Endothelial cell of hepatic sinusoid (primary cell): ENCODE measurements around the gene APOC4.

Experiments used
- in situ Hi-C: cut with HindIII; loops from 2 replicates; pipeline ENCODE4 v1.10.0; 2017; ENCODE audit warnings: low sequenced_read_pairs

APOC4 gene, protein sequence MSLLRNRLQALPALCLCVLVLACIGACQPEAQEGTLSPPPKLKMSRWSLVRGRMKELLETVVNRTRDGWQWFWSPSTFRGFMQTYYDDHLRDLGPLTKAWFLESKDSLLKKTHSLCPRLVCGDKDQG

DNA sequence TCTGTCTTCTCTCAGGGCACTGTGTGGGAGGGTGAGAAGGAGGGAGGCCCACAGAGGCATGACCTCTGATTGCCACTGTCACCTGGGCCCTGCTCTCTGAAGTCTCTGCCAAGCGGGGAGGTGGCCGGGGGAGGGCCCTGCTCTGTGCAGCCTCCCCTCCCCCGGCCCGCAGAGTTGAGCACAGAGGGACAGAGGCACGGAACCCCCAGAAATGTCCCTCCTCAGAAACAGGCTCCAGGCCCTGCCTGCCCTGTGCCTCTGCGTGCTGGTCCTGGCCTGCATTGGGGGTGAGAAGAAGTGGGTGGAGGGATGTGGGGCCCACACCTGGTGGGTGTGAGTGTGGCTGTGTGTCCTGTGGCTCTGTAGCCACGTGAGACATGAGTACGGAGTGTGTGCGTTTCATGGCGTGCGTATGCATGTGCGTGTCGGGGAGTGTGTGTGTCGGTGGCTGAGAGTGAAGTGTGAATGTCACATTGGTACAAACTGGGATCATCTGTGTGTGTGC is at the start of gene APOC4:
Gene APOC4, plus strand, starts transcription at position 171 of the 505 bp plus-strand sequence. Its CDS starts 41 bp downstream, at position 212.
- in situ Hi-C loops = no loop called here

DNA sequence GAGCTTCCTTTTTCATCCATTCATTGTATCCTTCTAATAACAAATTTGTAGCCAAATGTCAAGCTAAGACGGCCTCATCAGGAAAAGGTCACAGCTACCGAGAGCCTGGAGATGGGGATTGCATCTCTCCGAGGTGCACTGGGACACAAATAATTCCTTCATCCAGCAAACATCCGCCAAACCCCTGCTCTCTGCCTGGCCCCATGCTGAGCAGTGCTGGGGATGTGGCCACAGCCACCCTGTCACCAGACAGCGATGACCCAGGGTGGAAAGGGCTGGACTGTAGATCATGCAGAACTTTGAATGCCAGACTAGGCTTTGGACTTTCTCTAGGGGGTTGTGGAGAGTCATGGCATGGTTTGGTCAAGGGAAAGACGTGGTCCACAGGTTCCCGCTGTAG is 49.1 kb upstream of the APOC4 start:
- in situ Hi-C loops = no loop called here

DNA sequence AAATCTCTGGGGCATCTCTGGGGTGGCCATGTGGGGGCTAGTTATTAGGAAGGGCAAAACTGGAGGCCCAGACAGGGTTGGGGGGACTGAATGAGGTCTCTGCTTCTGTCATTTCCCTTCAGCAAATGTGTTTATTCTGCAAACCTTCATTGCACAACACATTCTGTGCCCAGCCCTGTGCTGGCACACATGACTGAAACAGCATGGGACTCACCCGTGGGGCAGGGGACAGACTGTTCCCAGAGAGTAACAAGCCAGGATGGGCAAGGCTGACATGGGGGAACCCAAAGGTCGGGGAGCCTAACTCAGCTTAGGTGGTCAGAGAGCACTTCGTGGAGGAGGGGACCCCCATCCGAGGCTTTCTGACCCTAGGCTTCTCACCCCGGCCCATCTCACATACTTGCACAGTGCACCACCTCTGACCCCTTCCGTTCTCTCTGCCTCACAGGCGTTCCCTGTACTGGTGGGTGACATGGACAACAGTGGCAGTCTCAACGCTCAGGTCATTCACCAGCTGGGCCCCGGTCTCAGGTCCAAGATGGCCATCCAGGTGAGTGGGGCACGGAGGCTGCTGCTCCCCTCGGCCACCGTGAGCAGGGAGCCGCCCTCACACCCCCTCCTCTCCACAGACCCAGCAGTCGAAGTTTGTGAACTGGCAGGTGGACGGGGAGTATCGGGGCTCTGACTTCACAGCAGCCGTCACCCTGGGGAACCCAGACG is 48.5 kb upstream of the APOC4 start:
- in situ Hi-C loops = no loop called here

DNA sequence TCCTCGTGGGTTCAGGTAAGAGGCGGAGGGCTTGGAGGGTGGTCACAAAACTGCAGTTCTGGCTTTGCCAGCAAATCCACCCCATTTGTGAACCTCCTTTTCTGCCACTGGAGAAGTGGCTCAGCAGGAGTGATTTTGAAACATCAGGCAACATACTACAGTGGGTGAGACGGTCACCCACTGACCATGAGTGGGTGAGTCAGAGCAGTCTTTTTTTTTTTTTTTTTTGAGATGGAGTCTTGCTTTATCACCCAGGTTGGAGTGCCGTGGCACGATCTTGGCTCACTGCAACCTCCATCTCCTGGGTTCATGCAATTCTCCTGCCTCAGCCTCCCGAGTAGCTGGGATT is 48.0 kb upstream of the APOC4 start:
- in situ Hi-C loops = no loop called here

DNA sequence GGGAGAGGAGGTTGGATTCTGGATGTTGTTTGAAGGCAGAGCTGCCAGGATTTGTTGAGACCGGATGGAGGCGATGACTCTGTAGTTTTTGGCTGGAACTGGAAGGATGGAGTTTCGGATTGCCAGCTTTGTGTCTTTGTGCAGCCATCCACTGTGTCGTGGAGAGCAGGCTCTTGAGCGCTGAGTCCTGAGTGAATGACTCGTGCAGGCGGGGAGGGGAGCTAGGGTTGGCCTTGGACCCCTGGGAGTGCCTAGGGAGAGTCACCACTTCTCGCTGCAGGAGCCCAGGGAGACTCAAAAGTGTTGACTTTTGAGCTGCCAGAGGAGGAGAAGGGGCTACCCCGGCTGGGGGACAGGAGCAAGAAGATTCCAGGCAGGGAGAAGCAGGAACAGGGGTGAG is 47.1 kb upstream of the APOC4 start:
- in situ Hi-C loops = loop anchor here (5.0 kb wide), 2 partner anchors 57 to 58 kb away; no protein-coding TSS in a partner anchor

DNA sequence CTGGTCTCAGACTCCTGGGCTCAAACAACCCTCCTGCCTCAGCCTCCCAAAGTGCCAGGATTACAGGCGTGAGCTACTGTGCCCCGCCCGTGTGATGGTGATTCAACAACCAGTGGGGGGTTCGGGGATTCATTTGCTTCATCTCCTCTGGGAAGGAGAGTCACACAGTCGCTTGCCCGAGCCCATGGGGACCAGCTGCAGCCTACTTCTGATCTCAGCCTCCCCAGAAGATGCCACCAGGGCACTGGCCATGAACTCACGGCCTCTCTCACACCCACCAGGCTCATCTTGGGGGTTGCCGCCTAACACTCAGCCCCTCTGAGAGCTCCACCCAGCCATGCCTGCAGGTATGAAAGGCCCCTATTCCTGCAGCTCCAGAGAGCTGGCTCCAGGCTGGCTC is 44.2 kb upstream of the APOC4 start:
- in situ Hi-C loops = loop anchor here (5.0 kb wide), 2 partner anchors 54 to 61 kb away; no protein-coding TSS in a partner anchor

DNA sequence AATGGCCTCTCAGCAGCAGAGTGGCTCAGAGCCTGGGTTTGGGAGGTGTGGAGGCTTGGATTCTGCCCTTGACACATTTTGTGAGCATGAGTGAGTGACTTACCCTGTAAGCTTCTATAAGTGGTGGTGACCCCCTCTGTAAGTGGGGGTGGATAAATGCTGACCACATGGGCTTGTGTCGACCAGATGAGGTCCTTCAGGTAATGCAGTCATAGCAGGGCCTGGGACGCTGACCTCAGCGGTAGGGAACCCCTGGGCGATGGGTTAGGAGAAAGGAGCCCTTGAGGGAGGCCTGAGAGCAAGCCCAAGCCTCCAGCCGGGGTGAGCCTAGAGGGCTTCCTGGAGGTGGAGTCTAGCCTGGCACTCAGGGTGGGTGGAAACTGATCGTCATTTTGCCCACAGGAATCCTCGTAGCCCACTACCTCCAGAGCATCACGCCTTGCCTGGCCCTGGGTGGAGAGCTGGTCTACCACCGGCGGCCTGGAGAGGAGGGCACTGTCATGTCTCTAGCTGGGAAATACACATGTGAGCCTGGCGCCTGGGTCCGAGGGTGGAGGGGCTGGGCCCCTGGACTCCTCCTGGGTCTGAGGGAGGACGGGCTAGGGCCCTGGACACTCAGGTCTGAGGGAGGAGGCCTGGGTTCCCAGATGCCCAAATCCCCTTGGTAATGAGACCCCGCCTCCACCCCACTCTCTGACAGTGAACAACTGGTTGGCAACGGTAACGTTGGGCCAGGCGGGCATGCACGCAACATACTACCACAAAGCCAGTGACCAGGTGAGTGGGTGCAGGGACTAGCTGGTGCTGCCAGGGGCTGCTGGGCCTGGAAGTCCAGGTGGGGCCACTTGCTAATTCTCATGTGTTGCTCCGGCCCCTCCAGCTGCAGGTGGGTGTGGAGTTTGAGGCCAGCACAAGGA is 41.5 kb upstream of the APOC4 start:
- in situ Hi-C loops = no loop called here

DNA sequence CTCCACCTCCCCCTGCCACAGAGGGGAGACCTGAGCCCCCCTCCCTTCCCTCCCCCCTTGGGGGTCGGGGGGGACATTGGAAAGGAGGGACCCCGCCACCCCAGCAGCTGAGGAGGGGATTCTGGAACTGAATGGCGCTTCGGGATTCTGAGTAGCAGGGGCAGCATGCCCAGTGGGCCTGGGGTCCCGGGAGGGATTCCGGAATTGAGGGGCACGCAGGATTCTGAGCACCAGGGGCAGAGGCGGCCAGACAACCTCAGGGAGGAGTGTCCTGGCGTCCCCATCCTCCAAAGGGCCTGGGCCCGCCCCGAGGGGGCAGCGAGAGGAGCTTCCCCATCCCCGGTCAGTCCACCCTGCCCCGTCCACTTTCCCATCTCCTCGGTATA is 38.8 kb upstream of the APOC4 start:
- in situ Hi-C loops = no loop called here

DNA sequence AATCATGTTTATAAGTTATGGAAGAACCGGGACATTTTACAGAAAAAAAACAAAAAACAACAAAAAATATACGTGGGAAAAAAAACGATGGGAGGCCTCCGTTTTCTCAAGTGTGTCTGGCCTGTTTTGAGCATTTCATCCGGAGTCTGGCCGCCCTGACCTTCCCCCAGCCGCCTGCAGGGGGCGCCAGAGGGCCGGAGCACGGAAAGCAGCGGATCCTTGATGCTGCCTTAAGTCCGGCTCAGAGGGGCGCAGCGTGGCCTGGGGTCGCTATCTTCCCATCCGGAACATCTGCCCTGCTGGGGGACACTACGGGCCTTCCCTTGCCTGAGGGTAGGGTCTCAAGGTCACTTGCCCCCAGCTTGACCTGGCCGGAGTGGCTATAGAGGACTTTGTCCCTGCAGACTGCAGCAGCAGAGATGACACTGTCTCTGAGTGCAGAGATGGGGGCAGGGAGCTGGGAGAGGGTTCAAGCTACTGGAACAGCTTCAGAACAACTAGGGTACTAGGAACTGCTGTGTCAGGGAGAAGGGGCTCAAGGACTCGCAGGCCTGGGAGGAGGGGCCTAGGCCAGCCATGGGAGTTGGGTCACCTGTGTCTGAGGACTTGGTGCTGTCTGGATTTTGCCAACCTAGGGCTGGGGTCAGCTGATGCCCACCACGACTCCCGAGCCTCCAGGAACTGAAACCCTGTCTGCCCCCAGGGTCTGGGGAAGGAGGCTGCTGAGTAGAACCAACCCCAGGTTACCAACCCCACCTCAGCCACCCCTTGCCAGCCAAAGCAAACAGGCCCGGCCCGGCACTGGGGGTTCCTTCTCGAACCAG is 38.2 kb upstream of the APOC4 start:
- in situ Hi-C loops = no loop called here

DNA sequence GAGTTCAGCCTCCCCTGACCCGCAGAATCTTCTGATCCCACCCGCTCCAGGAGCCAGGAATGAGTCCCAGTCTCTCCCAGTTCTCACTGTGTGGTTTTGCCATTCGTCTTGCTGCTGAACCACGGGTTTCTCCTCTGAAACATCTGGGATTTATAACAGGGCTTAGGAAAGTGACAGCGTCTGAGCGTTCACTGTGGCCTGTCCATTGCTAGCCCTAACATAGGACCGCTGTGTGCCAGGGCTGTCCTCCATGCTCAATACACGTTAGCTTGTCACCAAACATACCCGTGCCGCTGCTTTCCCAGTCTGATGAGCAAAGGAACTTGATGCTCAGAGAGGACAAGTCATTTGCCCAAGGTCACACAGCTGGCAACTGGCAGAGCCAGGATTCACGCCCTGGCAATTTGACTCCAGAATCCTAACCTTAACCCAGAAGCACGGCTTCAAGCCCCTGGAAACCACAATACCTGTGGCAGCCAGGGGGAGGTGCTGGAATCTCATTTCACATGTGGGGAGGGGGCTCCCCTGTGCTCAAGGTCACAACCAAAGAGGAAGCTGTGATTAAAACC is 37.5 kb upstream of the APOC4 start:
- in situ Hi-C loops = no loop called here

DNA sequence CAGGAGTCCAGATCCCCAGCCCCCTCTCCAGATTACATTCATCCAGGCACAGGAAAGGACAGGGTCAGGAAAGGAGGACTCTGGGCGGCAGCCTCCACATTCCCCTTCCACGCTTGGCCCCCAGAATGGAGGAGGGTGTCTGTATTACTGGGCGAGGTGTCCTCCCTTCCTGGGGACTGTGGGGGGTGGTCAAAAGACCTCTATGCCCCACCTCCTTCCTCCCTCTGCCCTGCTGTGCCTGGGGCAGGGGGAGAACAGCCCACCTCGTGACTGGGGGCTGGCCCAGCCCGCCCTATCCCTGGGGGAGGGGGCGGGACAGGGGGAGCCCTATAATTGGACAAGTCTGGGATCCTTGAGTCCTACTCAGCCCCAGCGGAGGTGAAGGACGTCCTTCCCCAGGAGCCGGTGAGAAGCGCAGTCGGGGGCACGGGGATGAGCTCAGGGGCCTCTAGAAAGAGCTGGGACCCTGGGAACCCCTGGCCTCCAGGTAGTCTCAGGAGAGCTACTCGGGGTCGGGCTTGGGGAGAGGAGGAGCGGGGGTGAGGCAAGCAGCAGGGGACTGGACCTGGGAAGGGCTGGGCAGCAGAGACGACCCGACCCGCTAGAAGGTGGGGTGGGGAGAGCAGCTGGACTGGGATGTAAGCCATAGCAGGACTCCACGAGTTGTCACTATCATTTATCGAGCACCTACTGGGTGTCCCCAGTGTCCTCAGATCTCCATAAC is 36.4 kb upstream of the APOC4 start, which contains the start of gene APOE:
Gene APOE, plus strand, starts transcription at position 360 of the 724 bp plus-strand sequence. CDS start 829 bp downstream, outside the sequence.
- in situ Hi-C loops = no loop called here

DNA sequence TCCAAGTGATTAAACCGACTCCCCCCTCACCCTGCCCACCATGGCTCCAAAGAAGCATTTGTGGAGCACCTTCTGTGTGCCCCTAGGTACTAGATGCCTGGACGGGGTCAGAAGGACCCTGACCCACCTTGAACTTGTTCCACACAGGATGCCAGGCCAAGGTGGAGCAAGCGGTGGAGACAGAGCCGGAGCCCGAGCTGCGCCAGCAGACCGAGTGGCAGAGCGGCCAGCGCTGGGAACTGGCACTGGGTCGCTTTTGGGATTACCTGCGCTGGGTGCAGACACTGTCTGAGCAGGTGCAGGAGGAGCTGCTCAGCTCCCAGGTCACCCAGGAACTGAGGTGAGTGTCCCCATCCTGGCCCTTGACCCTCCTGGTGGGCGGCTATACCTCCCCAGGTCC is 34.4 kb upstream of the APOC4 start:
- in situ Hi-C loops = no loop called here

DNA sequence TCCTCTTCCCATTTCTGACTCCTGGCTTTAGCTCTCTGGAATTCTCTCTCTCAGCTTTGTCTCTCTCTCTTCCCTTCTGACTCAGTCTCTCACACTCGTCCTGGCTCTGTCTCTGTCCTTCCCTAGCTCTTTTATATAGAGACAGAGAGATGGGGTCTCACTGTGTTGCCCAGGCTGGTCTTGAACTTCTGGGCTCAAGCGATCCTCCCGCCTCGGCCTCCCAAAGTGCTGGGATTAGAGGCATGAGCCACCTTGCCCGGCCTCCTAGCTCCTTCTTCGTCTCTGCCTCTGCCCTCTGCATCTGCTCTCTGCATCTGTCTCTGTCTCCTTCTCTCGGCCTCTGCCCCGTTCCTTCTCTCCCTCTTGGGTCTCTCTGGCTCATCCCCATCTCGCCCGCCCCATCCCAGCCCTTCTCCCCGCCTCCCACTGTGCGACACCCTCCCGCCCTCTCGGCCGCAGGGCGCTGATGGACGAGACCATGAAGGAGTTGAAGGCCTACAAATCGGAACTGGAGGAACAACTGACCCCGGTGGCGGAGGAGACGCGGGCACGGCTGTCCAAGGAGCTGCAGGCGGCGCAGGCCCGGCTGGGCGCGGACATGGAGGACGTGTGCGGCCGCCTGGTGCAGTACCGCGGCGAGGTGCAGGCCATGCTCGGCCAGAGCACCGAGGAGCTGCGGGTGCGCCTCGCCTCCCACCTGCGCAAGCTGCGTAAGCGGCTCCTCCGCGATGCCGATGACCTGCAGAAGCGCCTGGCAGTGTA is 33.8 kb upstream of the APOC4 start:
- in situ Hi-C loops = no loop called here

DNA sequence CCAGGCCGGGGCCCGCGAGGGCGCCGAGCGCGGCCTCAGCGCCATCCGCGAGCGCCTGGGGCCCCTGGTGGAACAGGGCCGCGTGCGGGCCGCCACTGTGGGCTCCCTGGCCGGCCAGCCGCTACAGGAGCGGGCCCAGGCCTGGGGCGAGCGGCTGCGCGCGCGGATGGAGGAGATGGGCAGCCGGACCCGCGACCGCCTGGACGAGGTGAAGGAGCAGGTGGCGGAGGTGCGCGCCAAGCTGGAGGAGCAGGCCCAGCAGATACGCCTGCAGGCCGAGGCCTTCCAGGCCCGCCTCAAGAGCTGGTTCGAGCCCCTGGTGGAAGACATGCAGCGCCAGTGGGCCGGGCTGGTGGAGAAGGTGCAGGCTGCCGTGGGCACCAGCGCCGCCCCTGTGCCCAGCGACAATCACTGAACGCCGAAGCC is 33.2 kb upstream of the APOC4 start:
- in situ Hi-C loops = no loop called here

DNA sequence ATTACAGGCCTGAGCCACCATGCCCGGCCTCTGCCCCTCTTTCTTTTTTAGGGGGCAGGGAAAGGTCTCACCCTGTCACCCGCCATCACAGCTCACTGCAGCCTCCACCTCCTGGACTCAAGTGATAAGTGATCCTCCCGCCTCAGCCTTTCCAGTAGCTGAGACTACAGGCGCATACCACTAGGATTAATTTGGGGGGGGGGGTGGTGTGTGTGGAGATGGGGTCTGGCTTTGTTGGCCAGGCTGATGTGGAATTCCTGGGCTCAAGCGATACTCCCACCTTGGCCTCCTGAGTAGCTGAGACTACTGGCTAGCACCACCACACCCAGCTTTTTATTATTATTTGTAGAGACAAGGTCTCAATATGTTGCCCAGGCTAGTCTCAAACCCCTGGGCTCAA is 32.3 kb upstream of the APOC4 start:
- in situ Hi-C loops = loop anchor here (10.0 kb wide), 1 partner anchor 65 kb away; no protein-coding TSS in a partner anchor

DNA sequence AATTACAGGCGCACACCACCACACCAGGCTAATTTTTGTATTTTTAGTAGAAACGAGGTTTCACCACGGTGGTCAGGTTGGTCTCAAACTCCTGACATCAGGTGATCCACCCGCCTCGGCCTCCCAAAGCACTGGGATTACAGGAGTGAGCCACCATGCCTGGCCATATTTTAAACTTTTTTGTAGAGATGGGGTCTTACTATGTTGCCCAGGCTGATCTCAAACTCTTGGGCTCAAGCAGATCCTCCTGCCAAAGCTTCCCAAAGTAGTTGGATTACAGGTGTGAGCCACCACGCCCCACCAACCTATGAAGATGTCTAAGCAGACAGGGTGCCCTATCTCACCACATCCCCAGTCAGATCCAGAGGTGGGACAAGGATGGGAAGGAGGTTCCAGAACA is 30.1 kb upstream of the APOC4 start:
- in situ Hi-C loops = loop anchor here (10.0 kb wide), 1 partner anchor 63 kb away; no protein-coding TSS in a partner anchor

DNA sequence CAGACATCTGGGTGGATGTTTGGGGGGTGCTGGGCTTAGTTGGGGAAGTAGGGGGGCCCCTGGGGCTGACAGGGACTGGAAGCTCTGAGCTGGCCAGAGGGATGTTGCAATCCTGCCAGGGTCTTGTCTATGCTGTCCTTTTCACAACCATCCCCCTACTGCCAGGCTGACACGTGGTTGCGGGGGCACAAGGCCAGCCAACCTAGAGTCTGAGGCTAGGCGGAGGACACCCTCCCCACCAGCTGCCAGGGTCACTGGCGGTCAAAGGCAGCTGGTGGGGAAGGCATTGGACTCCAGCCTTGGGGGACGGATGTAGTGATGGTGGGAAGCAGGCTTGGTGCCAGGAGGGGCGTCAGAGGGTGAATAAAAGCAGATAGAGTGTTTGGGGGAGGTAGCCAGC is 29.2 kb upstream of the APOC4 start:
- in situ Hi-C loops = loop anchor here (10.0 kb wide), 1 partner anchor 62 kb away; no protein-coding TSS in a partner anchor
